Measurements from ENCODE around the gene CYB561D1. TPM values are rescaled to one million over a fixed set of nuclear protein-coding genes. Genes with fewer than 3 reads are reported as not detected.
A peak's percentile ranks its signal among the peaks of the same experiment; 100 is the strongest.

CYB561D1 gene
- total RNA-seq, 1 donor from 2014 or later: 7.8 TPM

DNA sequence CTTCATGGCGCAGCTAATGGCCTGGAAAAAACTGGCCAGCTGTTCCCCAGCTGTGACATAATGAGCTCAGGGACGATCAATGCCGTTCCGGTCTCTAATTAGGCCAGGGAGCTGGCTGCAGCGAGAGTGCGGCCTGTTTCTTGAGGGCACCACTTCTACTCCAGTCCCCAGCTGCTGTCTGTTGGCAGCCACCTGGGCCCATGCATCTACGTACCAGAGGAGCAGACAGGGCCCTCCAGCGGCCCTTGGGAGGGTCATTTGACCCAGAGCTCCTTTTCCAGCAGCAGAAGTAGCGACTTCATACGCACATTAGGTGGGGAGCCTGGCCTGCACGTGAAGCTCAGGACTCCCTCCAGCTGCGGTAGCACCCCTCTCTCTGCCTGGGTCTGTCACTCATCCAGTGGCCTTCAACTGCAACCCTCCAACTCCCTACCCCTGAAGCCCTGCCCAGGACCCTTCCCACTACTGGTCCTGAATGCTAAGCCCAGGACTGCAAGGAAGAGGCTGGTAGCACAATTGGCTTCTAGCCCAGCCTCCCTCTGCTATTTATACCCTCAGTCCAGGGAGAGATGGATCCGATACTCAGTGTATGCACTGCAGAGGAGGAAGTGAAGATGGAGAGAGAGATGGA is 36.7 kb downstream of the CYB561D1 start:
- Mint-ChIP-seq H3K36me3 (ENCODE audit: low read depth, unreplicated experiment) (no peaks in the 10 kb centered on the region), H3K27ac (ENCODE audit: unreplicated experiment) (no peak overlapping the region), H3K4me3 (ENCODE audit: unreplicated experiment) (no peak overlapping the region), H3K27me3 (ENCODE audit: unreplicated experiment) (peaks cover 9% of the 10 kb centered on the region), H3K4me1 (ENCODE audit: unreplicated experiment) (peaks cover 20% of the 10 kb centered on the region), H3K9me3 (ENCODE audit: unreplicated experiment) (no peaks in the 10 kb centered on the region)
- DNase-seq (ENCODE audit: low spot score): no peak
- TF ChIP-seq, protein P1, sequence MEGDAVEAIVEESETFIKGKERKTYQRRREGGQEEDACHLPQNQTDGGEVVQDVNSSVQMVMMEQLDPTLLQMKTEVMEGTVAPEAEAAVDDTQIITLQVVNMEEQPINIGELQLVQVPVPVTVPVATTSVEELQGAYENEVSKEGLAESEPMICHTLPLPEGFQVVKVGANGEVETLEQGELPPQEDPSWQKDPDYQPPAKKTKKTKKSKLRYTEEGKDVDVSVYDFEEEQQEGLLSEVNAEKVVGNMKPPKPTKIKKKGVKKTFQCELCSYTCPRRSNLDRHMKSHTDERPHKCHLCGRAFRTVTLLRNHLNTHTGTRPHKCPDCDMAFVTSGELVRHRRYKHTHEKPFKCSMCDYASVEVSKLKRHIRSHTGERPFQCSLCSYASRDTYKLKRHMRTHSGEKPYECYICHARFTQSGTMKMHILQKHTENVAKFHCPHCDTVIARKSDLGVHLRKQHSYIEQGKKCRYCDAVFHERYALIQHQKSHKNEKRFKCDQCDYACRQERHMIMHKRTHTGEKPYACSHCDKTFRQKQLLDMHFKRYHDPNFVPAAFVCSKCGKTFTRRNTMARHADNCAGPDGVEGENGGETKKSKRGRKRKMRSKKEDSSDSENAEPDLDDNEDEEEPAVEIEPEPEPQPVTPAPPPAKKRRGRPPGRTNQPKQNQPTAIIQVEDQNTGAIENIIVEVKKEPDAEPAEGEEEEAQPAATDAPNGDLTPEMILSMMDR (IDR thresholded peaks at IDR 0.05; ENCODE audit: unreplicated experiment): no peak

DNA sequence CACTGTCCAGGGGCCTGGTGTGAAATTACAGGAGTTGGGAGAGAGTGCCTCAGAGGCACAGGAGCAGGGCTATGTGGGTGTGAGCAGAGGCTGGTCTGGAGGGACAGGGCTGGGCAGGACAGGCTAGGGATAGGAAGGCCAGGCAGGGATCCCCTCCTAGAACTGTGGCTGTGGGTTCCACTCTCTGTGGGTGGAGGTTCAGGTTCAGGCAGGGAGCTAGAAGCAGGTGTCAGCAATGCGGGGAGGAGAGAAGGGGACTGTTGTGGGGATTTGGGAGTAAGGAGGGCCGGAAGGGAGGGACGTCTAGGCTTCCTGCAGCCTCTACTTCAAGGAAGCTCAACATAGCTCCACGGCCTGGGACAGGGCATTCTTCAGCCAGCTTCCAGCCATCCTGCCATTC is 37.5 kb downstream of the CYB561D1 start:
- no peak for DNase-seq (ENCODE audit: low spot score)
- peaks cover 9% of the 10 kb centered on the region for H3K27me3 Mint-ChIP-seq (ENCODE audit: unreplicated experiment)
- H3K4me1 Mint-ChIP-seq (ENCODE audit: unreplicated experiment): peaks cover 20% of the 10 kb centered on the region
- TF ChIP-seq, protein P1 (IDR thresholded peaks at IDR 0.05; ENCODE audit: unreplicated experiment): no peak
- H3K4me3 Mint-ChIP-seq (ENCODE audit: unreplicated experiment): no peak overlapping the region
- no peaks in the 10 kb centered on the region for H3K36me3 Mint-ChIP-seq (ENCODE audit: low read depth, unreplicated experiment)
- H3K27ac Mint-ChIP-seq (ENCODE audit: unreplicated experiment): no peak overlapping the region
- no peaks in the 10 kb centered on the region for H3K9me3 Mint-ChIP-seq (ENCODE audit: unreplicated experiment)

DNA sequence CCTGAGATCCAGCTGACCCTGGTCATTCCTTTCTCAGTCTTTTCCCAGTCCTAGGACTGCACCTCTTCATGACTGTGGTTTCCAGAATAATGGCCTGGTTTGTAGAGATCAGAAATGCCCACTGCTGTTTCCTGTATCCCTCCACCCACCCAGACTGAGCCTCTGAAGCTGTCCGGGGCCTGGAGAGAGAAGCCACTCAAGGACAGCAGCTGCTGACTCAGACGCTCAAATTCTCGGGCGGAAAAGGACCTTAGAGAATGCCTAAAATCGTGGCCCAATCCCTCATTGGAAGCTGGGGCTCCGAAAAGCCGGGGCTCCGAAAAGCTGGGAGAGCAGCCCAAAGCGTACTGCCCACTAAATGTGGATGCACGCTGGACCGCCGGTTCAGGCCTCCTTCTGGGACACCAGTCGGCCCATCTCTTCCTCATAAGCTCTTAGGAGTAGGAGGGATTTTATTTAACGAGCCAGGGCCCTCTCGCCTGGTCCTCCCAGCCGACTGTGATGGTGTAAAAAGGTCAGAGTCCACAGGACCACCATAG is 38.0 kb downstream of the CYB561D1 start:
- no peaks in the 10 kb centered on the region for H3K9me3 Mint-ChIP-seq (ENCODE audit: unreplicated experiment)
- DNase-seq (ENCODE audit: low spot score): no peak
- TF ChIP-seq, protein P1 (IDR thresholded peaks at IDR 0.05; ENCODE audit: unreplicated experiment): no peak
- no peak overlapping the region for H3K4me3 Mint-ChIP-seq (ENCODE audit: unreplicated experiment)
- H3K4me1 Mint-ChIP-seq (ENCODE audit: unreplicated experiment): peaks cover 20% of the 10 kb centered on the region
- peaks cover 8% of the 10 kb centered on the region for H3K27me3 Mint-ChIP-seq (ENCODE audit: unreplicated experiment)
- no peaks in the 10 kb centered on the region for H3K36me3 Mint-ChIP-seq (ENCODE audit: low read depth, unreplicated experiment)
- H3K27ac Mint-ChIP-seq (ENCODE audit: unreplicated experiment): no peak overlapping the region

DNA sequence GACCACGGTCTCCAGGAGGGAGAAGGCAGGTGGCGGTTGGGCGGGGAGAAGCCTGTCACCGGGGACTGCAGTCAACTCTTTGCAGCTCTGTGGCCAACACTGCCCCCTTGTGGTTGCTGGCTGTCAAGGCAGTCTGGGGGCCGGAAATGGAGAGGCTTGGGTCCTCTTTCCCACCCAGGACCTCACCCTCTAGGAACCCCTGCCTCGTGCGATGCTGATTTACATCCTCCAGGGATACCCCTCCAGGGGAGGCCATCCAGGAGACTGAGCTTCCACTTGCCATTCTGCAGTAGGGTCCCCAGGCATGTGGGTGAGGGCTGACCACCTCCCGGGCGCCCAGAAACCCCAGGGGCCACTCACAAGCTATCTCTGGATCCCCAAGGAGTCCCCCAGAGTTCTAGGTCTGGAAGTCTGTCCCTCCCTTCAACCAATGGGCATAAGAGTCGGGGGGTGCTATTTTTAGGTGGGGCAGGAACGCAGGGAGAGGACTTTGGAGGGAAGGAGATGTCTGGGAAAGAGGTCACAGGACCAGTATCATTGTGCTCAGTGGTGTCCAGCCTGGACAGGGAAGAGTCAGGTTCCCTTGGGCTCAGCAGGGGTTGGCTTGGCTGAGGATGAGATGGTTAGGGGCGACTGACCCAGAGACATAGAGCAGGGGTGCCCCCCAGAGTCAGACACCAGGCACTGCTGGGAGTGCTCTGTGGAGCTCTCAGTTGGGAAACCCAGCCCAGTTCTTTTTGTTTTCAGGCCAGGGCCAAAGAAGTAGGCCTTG is 38.7 kb downstream of the CYB561D1 start:
- no peak overlapping the region for H3K27ac Mint-ChIP-seq (ENCODE audit: unreplicated experiment)
- no peaks in the 10 kb centered on the region for H3K9me3 Mint-ChIP-seq (ENCODE audit: unreplicated experiment)
- no peaks in the 10 kb centered on the region for H3K36me3 Mint-ChIP-seq (ENCODE audit: low read depth, unreplicated experiment)
- TF ChIP-seq, protein P1 (IDR thresholded peaks at IDR 0.05; ENCODE audit: unreplicated experiment): peak; percentile 98
- peak overlapping the region; percentile 25 for H3K4me3 Mint-ChIP-seq (ENCODE audit: unreplicated experiment)
- H3K27me3 Mint-ChIP-seq (ENCODE audit: unreplicated experiment): peaks cover 7% of the 10 kb centered on the region
- H3K4me1 Mint-ChIP-seq (ENCODE audit: unreplicated experiment): peaks cover 17% of the 10 kb centered on the region
- DNase-seq (ENCODE audit: low spot score): peak; percentile 92
